A673 (cell line): ENCODE results near the gene MAP7D3.
"Not testable (repeated sequence)": the region's sequence is repeated elsewhere in the genome, so short reads cannot be mapped to it uniquely, and the experiment has no call there.

ENCODE experiments used
- CTCF ChIP-seq: fragments of 300-800, 200-600 bp; sonication (generic); conservative IDR thresholded peaks from 2 replicates; pipeline ENCODE4 v1.5.1; 2017; ENCODE audit warnings: low read depth, mild to moderate bottlenecking, antibody characterized with exemption, low read length, moderate library complexity, mixed read lengths
- EZH2 ChIP-seq: fragments of 200-600 bp; sonication (generic); IDR thresholded peaks from 2 replicates; pipeline ENCODE4 v1.6.1; 2017; ENCODE audit warnings: borderline replicate concordance, low read depth, mild to moderate bottlenecking, mixed read lengths, antibody characterized with exemption, low read length; ENCODE audit not compliant: poor library complexity, severe bottlenecking

GRCh38 chrX:136237849-136238248, 13.4 kb downstream of the MAP7D3 start:
- not testable (repeated sequence) for TF ChIP-seq CTCF, EZH2
